AG04449 (cell line): ENCODE results near the gene TLE1.
A peak's percentile ranks its signal among the peaks of the same experiment; 100 is the strongest.

Experiments used
- CTCF ChIA-PET: fragments of 350-600 bp; formaldehyde crosslinking; extraction: SDS; loops from one replicate; lab custom pipeline; 2021; ENCODE audit warnings: antibody characterized with exemption; lab: Yijun Ruan, JAX
- POLR2A ChIA-PET: fragments of 400-600, 350-600 bp; formaldehyde crosslinking; extraction: SDS; loops from one replicate; lab custom pipeline; 2020; ENCODE audit warnings: antibody characterized with exemption, inconsistent platforms; lab: Yijun Ruan, JAX
- DNase-seq: peaks from one replicate; pipeline ENCODE4 v3.0.0-alpha.2; 2010; ENCODE audit warnings: low read depth, low spot score
- H3K4me3 ChIP-seq: 2 replicates; pipeline ENCODE4 v1.5.1; 2011; ENCODE audit warnings: low read depth, mild to moderate bottlenecking, control low read depth, low read length
- TF ChIP-seq, protein P1 (sequence below): IDR thresholded peaks from one replicate; pipeline ENCODE4 v1.5.1; 2011; ENCODE audit warnings: mild to moderate bottlenecking, moderate library complexity, low read length, control low read depth, inconsistent platforms; ENCODE audit not compliant: insufficient read depth; ENCODE audit errors: missing control alignments

The TLE1 gene

DNA sequence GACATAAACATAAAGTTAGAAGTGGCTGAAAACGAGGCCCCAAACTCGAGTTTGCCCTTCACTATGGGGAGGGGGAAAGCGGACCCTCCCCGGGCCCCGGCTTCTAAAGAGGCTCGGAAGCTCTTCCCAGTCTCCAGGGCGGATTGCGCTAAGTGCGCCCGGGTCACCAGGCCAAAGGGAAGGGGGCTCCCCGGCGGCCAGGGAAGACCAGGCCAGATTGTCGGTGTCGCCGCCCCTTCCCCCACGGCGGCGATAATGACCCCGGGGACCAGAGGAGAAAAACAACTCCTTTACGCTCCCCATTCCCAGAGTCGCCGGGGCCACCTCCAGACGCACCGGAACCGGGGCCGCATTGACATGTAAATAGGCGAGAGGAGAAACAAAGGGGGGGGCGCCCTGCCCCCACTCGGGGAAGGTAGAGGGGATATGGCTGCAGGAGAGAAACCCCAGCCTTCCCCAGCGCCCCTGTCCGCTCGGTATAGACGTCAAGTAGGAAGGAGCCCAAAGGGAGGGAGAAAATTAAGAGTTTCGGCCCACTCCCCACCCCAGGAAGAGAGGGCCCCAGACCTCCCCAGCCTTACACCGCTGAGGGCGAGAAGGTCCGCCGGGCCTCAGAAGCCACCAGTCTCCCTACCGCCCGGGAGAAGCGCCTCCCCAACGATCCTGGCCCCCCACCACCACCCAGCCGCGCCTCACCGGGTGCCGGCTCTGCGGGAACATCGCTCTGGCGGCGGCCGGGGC, 1.7 kb downstream of the TLE1 start:
- TF ChIP-seq, protein P1, sequence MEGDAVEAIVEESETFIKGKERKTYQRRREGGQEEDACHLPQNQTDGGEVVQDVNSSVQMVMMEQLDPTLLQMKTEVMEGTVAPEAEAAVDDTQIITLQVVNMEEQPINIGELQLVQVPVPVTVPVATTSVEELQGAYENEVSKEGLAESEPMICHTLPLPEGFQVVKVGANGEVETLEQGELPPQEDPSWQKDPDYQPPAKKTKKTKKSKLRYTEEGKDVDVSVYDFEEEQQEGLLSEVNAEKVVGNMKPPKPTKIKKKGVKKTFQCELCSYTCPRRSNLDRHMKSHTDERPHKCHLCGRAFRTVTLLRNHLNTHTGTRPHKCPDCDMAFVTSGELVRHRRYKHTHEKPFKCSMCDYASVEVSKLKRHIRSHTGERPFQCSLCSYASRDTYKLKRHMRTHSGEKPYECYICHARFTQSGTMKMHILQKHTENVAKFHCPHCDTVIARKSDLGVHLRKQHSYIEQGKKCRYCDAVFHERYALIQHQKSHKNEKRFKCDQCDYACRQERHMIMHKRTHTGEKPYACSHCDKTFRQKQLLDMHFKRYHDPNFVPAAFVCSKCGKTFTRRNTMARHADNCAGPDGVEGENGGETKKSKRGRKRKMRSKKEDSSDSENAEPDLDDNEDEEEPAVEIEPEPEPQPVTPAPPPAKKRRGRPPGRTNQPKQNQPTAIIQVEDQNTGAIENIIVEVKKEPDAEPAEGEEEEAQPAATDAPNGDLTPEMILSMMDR, result no peak
- no peak for DNase-seq
- peak overlapping the region; percentile 62 for H3K4me3 ChIP-seq
- CTCF ChIA-PET, result interaction anchor here (1.2 to 3.1 kb wide), 3 partner anchors 164 to 536 kb away, joined by 3 to 33 read pairs (median 3); no protein-coding TSS in a partner anchor
- POLR2A ChIA-PET, result no interaction called here

DNA sequence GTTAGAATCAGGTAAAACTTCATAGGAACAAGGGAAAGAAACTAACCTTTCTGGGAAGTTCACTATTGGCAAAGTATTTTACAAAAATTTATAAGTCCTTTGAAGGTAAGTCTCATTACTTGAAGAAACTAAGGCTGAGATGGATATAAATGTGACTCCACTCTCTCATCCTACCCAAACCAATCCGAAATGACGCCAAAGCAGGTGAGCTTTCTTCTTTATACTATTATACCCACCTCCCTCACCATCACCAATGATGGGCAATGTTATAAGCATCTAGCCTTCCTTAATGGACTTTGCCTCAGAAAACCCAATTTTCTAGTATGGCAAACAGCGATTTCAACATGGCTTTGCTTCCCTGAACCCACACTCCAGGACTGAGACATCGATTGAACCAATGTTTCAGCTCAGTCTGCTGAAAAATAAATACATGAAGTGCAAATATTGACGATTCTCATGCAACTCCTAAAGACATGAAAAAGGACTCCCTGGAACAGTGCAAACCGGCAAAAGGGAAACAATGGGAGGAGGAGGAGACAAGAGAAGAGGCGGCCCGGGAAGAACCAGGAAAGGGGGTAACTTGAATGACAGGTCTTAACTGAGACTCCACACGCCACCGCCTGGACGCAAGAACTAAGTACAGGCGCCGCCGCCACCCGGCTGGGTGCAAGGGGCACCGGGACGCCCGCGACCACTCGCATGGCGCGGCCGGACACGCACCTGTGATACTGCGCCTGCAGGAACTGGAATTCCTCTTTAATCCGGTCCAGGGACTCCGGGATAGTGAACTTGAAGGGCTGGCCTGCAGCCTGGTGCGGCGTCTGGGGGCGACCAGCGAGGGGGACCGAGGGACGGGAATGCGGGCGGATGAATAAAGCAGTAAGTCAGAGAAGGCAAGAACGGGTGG, 2.5 kb downstream of the TLE1 start:
- POLR2A ChIA-PET, result no interaction called here
- no peak for DNase-seq
- TF ChIP-seq, protein P1, result peak; percentile 55
- CTCF ChIA-PET, result interaction anchor here (0.5 to 3.1 kb wide), 13 partner anchors 9 to 222 kb away, joined by 3 to 33 read pairs (median 3); no protein-coding TSS in a partner anchor
- peak overlapping the region; percentile 62 for H3K4me3 ChIP-seq

DNA sequence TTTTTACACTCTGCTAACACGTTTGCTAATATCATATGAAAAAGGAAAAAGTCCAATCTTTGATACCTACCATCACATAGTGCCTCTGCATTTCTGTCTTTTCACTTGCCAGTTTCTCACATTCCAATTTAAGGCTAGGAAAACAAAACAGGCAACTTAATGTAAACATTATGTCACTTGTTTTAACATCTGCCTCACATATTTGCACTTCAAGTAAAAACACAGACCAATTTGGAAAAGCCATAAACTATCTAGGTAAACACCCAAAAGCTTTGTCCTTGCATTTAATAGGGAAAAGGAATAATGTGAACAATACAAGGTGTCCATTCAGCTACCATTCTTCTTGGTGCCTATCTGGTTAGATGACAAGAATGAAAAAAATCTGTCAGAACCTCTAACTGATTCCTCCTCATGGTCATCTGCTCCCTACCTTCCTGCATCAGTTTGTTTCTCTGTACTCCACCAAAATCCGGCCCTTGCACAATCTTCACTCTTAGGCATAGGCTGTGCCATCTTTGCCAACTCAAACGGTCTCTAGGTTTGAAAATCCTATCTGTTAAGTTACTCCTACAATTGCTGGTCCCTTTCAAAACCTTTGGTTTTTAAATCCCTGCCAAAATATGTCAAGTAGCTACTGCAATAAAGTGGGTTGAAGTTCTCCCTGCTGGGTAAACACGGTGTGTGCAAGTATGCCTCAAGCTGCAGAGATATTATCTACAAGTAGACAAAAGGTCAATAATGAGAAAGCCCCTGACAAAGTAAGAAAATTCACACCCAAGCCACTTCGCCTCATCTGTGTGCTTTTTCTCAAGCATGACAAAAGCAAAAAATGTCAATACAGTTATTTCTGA, 3.4 kb downstream of the TLE1 start:
- ChIA-PET POLR2A (no interaction called here), CTCF (interaction anchor here (0.5 to 3.1 kb wide), 14 partner anchors 8 to 221 kb away, joined by 3 to 33 read pairs (median 3); no protein-coding TSS in a partner anchor)
- no peak for DNase-seq
- H3K4me3 ChIP-seq, result no peak overlapping the region
- TF ChIP-seq, protein P1, result no peak

DNA sequence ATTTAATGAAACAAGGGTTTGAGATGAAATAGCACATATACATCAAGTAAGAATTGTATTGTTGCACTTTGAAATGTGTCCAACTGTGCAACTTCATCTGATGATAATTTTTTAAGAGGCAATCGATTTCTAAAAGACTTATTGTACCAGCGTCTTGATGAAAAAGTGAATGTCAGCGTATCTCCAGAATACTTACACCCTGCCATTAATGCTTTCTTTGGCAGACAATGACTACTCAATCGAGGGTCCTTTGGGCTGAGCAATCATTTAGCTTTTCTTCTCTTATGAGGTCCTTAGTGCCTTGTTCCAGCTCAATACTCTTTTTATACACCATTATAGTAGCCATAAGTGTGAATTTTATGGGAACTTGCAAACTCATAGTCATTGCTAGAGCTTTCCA, 4.7 kb downstream of the TLE1 start:
- ChIA-PET CTCF (interaction anchor here (1.7 kb wide), 1 partner anchor 162 kb away, joined by 6 read pairs; no protein-coding TSS in a partner anchor), POLR2A (no interaction called here)
- DNase-seq, result no peak
- TF ChIP-seq, protein P1, result no peak
- H3K4me3 ChIP-seq, result no peak overlapping the region

DNA sequence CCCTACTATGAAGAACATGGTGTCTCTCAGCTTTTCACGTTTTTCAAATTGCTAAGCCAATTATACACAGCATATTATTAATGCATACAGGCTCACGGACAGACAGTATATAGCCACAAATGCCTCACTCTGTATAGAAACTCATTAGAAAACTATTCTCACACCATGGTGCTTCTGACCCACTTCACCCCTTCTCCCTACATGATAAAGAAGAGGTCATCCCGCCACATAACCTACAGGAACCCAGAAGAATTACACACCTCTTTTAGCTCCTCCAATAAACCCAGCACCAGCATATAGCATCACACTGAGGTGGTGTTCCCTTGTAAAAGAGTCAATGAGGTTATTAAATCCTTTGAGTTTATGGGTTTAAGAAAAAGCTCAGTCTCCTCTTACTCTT, 5.6 kb downstream of the TLE1 start:
- TF ChIP-seq, protein P1, result no peak
- H3K4me3 ChIP-seq, result no peak overlapping the region
- no peak for DNase-seq
- POLR2A ChIA-PET, result no interaction called here
- CTCF ChIA-PET, result interaction anchor here (1.7 kb wide), 1 partner anchor 161 kb away, joined by 6 read pairs; no protein-coding TSS in a partner anchor
